HL-60 (cell line): ENCODE measurements around the gene FBXL15.

ENCODE experiments used
- GABPA ChIP-seq: IDR thresholded peaks from 2 replicates; pipeline ENCODE4 v1.6.1; 2012; ENCODE audit warnings: low read depth
- POLR2AphosphoS5 ChIP-seq: IDR thresholded peaks from 2 replicates; pipeline ENCODE4 v1.6.1; 2012; ENCODE audit warnings: low read depth
- SPI1 ChIP-seq: IDR thresholded peaks from 2 replicates; pipeline ENCODE4 v1.6.1; 2012; ENCODE audit warnings: low read depth, mild to moderate bottlenecking, borderline replicate concordance
- TF ChIP-seq, protein P1 (sequence below): IDR thresholded peaks from one replicate; pipeline ENCODE4 v1.5.1; 2011; ENCODE audit warnings: low read length, control low read depth, inconsistent platforms; ENCODE audit not compliant: insufficient read depth
- TF ChIP-seq, protein P2 (sequence below): IDR thresholded peaks from 2 replicates; pipeline ENCODE4 v1.6.1; 2012; ENCODE audit warnings: low read depth; ENCODE audit not compliant: insufficient replicate concordance

DNA sequence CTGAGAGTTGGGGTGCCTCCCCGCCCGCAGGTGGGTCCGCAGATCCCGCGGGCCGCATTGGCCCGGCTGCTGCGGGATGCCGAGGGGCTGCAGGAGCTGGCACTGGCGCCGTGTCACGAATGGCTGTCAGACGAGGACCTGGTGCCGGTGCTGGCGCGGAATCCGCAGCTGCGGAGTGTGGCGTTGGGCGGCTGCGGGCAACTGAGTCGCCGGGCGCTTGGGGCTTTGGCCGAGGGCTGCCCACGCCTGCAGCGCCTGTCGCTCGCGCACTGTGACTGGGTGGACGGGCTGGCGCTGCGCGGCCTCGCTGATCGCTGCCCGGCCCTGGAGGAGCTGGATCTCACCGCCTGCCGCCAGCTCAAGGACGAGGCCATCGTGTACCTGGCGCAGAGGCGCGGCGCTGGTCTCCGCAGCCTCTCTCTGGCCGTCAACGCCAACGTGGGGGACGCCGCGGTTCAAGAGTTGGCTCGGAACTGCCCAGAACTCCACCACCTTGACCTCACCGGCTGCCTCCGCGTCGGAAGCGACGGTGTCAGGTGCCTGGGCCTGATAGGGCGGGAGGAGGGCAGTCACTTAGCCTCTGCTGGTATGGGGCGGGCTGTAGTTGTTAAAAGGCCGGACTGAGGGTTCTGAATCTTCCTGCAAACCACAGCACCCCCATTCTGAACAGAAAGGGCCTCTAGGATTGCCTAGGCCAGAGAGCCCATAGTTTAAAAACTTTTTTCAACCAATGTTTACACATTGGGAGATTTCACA is 1.3 kb downstream of the FBXL15 start:
- TF ChIP-seq, protein P1, sequence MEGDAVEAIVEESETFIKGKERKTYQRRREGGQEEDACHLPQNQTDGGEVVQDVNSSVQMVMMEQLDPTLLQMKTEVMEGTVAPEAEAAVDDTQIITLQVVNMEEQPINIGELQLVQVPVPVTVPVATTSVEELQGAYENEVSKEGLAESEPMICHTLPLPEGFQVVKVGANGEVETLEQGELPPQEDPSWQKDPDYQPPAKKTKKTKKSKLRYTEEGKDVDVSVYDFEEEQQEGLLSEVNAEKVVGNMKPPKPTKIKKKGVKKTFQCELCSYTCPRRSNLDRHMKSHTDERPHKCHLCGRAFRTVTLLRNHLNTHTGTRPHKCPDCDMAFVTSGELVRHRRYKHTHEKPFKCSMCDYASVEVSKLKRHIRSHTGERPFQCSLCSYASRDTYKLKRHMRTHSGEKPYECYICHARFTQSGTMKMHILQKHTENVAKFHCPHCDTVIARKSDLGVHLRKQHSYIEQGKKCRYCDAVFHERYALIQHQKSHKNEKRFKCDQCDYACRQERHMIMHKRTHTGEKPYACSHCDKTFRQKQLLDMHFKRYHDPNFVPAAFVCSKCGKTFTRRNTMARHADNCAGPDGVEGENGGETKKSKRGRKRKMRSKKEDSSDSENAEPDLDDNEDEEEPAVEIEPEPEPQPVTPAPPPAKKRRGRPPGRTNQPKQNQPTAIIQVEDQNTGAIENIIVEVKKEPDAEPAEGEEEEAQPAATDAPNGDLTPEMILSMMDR, result no peak
- TF ChIP-seq, protein P2, sequence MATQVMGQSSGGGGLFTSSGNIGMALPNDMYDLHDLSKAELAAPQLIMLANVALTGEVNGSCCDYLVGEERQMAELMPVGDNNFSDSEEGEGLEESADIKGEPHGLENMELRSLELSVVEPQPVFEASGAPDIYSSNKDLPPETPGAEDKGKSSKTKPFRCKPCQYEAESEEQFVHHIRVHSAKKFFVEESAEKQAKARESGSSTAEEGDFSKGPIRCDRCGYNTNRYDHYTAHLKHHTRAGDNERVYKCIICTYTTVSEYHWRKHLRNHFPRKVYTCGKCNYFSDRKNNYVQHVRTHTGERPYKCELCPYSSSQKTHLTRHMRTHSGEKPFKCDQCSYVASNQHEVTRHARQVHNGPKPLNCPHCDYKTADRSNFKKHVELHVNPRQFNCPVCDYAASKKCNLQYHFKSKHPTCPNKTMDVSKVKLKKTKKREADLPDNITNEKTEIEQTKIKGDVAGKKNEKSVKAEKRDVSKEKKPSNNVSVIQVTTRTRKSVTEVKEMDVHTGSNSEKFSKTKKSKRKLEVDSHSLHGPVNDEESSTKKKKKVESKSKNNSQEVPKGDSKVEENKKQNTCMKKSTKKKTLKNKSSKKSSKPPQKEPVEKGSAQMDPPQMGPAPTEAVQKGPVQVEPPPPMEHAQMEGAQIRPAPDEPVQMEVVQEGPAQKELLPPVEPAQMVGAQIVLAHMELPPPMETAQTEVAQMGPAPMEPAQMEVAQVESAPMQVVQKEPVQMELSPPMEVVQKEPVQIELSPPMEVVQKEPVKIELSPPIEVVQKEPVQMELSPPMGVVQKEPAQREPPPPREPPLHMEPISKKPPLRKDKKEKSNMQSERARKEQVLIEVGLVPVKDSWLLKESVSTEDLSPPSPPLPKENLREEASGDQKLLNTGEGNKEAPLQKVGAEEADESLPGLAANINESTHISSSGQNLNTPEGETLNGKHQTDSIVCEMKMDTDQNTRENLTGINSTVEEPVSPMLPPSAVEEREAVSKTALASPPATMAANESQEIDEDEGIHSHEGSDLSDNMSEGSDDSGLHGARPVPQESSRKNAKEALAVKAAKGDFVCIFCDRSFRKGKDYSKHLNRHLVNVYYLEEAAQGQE, result no peak
- TF ChIP-seq POLR2AphosphoS5, result peak; percentile 38
- no peak; the same call in 1 of the 2 replicates for TF ChIP-seq GABPA
- no peak for TF ChIP-seq SPI1
